SHP77 (cell line): ENCODE measurements around the gene GRAPL.
"Not testable (repeated sequence)": the region's sequence is repeated elsewhere in the genome, so short reads cannot be mapped to it uniquely, and the experiment has no call there.

Experiments
- DNase-seq, 2 experiments: peaks; one replicate each; lab custom pipeline; 2025; lab: John Stamatoyannopoulos, UW

The GRAPL gene

GRCh38 chr17:19136605-19137004, 9.2 kb downstream of the GRAPL start:
- not testable (repeated sequence) for DNase-seq

DNA sequence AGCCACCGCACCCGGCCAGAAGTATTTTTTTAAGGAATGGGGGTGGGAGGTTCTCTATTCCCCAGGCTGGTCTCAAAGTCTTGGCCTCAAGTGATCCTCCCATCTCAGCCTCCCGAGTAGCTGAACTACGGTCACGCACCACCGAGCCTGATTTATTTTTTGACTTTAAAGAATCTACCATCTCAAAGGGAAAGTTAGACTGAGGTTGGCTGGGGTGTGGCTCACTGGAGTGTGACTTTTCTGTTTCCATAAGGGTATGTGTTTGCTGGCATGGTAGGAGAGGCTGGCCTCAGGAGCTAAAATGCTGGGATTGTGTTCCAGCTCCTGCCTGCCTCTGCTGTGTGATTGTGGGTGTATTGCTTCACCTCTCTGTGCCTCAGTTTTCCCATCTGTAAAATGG, 10.6 kb downstream of the GRAPL start:
- not testable (repeated sequence) for DNase-seq

- DNase-seq: not testable (repeated sequence)
Measured at GRCh38 chr17:19141366-19142155, 14.2 kb downstream of the GRAPL start.

DNA sequence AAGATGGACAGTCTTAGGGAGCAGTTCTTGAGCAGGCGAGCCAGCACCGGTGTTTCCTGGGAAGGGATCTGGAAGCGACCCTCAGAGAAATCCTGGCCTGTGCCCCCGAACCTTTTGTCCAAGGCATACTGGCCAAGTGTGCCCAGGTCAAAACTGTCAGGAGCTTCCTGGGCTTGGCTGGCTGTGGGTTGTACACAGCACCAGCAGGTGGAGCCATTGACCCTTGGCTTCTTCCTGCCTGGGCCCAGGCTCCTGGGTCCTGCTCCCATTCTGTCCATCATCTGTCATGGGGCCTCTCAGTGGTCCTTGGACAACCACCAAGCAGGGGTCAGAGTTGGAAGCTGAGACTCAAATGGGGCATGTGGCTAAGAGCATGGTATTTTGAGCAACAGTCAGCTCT, 15.0 kb downstream of the GRAPL start:
- not testable (repeated sequence) for DNase-seq

DNA sequence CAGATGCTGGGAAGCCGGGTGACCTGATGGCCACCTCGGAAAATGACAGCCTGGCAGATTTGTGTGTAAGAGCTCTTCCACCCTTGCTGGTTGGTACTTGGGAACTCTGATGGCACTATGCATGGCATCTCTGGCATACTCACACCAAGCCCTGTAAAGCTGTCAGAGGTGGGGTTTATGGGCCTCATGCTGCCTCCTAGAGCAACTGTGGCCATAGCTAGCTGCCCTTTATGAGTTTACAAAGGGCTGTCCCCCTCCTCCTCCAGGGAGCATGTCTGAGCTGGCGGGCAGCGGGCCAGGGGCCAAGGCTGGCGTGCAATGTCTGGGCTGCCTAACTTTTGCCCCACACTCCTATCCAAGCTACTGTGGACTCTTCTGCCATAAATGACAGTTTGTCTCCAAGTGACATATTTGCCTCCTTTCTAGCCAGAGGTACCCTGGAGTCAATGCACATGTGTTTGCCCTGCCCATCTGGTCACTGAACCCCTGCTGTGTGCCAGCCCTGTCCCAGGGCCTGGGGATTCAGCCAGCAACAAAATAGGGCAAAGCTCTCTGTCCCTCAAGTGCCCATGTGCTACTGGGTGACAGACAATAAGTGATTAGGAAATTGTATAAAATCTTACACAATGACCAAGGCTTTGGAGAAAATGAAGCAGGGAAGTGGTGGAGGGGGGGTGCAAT, 15.8 kb downstream of the GRAPL start:
- DNase-seq: not testable (repeated sequence)

DNA sequence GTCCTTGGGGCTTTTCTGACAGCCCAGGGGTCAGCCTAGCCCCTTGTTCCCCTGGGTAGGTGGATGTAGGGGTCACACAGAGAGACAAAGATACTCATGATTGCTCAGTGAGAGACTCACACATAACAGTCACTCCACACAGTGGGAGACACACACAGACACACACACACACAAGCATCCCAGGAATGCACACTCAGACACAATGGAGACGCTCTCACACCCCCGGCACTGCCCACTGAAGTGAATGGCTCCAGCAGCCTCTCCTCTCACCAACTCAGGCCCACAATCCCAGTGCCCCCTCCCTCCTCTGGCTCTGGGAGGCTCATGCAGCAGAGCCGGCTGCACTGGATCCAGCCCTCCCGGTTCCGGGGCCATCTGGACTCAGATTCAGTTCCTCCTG, 17.0 kb downstream of the GRAPL start:
- not testable (repeated sequence) for DNase-seq

DNA sequence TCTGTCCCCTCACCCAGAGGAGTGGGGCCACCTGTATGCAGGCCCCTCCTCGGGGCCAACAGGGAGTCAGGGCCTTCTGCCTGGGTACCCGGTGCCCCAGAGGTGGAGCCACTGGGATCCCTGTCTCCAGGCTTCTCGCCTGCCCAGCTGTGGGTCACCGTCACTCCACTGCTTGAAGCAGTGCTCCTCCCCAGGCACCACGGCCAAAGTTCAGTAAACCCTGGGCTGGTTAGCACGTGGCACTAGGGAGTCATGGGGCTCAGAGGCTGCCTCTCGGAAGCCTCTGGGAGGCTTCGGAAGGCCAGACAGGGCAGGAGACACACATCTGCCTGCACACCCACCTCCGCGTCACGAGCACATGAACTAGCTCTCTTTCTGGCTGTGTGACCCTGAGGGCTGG, 18.1 kb downstream of the GRAPL start:
- DNase-seq: not testable (repeated sequence)

- DNase-seq: not testable (repeated sequence)
Measured at GRCh38 chr17:19150678-19151615, 23.6 kb downstream of the GRAPL start.

- DNase-seq: not testable (repeated sequence)
Measured at GRCh38 chr17:19157628-19158027, 30.2 kb downstream of the GRAPL start.

DNA sequence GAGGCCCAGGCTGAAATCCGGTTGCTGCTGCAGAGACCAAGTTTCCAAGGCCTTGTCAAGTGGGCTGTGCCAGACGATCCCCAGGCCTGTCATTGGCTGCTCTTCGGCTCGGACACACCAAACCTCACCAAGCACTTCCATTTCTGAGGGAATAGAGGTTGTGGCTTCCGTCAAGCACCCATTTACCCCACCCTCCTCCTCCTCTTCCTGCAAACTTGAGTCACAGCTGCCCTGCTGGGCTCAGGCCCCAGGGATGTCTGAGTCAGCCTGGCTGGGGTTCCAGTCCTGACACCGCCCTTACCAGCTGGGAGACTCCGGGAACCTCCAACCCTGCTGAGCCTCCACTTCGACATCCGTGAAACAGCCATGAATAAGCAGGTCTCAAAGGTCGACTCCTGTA, 31.1 kb downstream of the GRAPL start:
- not testable (repeated sequence) for DNase-seq

- not testable (repeated sequence) for DNase-seq
Measured at GRCh38 chr17:19158938-19159337, 31.5 kb downstream of the GRAPL start.

DNA sequence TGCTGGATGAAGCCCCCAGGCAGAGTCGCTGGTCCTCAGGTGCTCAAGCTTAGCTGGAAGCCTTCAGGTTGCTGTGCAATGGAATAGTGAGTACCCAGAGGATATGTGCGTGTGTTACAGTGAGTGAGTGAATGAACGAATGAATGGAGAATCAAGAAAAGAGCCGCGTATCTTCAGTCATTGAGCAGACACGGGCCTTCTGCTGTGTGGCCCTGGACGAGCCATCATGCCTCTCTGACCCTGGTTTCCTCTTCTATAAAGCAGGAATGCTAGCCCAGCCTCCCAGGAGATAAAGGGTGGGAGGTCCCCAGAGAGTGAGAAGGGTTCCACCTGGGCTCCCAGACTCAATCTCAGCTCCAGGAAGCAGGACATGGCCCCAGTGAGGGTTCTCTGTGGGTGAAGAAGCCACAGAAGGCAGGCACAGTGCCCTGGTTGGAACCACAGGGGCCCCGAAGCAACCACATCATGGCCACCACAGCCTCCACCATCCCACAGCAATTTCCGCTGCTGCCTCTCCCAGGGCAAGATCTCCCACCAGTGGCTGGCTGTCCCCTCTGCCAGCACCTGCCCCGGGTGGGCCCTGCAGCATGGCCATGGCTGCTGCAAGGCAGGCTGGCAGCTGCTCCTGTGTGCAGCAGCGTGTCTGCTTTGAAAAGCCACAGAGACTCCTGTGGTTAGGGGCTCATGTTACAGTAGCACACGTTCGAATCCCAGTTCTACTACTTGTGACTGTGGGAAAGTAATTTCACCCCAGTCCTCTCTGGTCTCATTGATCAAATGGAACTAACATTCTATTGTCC, 34.1 kb downstream of the GRAPL start:
- not testable (repeated sequence) for DNase-seq

DNA sequence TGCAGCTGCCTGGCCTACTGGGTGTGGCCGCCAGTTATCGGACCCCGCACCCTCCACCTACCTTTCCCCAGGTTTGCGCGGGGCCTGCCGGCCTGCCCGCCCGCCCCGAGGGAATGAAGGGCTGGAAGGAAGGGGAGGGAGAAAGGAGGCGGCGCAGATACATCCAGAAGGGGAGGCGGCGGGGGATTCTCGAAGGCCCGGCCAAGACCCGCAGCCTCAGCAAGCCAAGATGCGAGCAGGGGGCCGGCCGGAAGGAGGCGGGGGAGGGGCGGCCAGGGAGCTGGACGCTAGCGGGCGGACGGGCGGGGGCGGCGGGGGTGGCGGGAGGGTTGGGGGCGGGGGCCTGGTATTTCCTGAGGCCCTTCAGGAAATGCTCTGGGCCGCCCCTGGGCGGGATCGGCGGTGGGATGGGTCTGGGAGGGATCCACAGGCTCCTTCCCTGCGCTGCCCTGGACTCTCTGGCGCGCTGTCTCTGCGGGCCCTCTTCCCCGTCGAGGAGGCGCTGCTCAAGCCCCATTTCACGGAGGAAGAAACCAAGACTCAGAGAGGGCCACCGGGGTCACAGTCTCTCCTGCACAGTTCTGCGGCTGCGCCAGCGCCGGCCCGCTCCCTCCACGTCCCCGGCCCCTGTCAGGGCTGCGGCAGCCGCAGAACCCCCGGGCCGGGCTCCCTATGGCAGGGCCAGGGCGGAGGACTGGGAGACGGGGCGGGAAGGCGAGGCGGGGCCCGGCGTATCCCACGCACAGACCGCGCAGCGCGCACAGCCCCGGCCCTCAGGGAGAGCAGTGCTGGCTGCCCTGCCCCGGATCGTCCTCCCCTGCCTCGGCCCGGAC, 35.2 kb downstream of the GRAPL start:
- DNase-seq: not testable (repeated sequence)

- not testable (repeated sequence) for DNase-seq
Measured at GRCh38 chr17:19174422-19174821, 47.0 kb downstream of the GRAPL start.

GRCh38 chr17:19175410-19175809, 48.0 kb downstream of the GRAPL start:
- DNase-seq: not testable (repeated sequence)

DNA sequence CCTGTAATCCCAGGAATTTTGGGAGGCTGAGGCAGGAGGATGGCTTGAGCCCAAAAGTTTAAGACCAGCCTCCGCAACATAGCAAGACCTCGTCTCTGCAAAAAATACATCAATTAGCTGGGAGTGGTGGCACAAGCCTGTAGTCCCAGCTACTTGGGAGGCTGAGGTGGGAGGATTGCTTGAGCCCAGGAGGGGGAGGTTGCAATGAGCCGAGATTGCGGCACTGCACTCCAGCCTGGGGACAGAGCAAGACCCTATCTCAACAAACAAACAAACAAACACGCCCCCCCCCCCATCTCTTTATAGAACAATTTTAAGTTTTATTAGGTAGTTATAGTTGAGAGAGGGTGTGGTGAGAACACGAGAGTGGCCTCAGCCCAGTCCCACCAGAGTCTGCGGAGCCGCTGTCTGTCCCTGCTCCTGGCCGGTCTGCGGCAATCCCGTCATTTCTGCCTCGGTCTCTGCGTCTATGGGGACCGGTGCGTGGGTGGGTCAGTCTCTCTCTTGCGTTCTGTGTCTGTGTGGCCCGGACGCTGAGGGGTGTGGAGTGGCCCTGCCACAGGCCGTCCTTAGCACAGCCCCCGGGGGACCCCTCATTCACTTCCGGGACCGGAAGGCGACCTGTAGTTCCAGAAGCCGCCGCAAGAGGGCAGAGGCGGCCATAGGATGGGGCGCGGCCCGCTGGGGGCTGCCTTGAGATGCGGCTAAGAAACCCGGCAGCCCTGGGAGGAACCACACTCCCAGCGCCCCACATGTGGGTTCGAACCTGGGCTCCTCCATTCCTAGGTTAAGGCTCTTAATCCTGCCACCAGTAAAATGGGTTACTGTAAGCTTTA, 53.9 kb downstream of the GRAPL start:
- not testable (repeated sequence) for DNase-seq

- not testable (repeated sequence) for DNase-seq
Measured at GRCh38 chr17:19187883-19188869, 60.8 kb downstream of the GRAPL start.
